GM12878 (cell line): ENCODE measurements around the gene CHD6. TPM values are rescaled to one million over a fixed set of nuclear protein-coding genes. Genes with fewer than 3 reads are reported as not detected.

ENCODE experiments used
- ATAC-seq: fragments of 200-7000 bp; cut with Tn5 transposase; 3 replicates; pipeline ENCODE4 v1.9.1; 2020; ENCODE audit warnings: mild to moderate bottlenecking, moderate library complexity
- BruUV-seq: library from RNA; stranded (reverse); fragments of 400-500 nt; replicated peaks from 2 replicates; lab custom pipeline; 2021; lab: Mats Ljungman, UMichigan
- CTCF ChIA-PET: fragments of 300-600 bp; sonication (Branson Sonifier 250); formaldehyde crosslinking; extraction: SDS; loops from one replicate; lab custom pipeline; 2021; ENCODE audit warnings: inconsistent platforms; lab: Yijun Ruan, JAX
- POLR2A ChIA-PET: fragments of 350-600 bp; formaldehyde crosslinking; extraction: SDS; loops from one replicate; lab custom pipeline; 2021; ENCODE audit warnings: inconsistent platforms; lab: Charles Lee
- RAD21 ChIA-PET: fragments of 300-600 bp; sonication (Branson Sonifier 250); formaldehyde crosslinking; loops from one replicate; lab custom pipeline; 2023; ENCODE audit warnings: antibody characterized with exemption; ENCODE audit not compliant: unreplicated experiment; lab: Charles Lee
- SMC1A ChIA-PET: fragments of 300-600 bp; sonication (Branson Sonifier 250); formaldehyde crosslinking; loops from one replicate; lab custom pipeline; 2023; ENCODE audit not compliant: unreplicated experiment, uncharacterized antibody; lab: Charles Lee
- DNase-seq: peaks from one replicate; pipeline ENCODE4 v3.0.0-alpha.2; 2011; ENCODE audit warnings: low read depth, low spot score
- FAIRE-seq: peaks from 3 replicates; lab custom pipeline; 2011; peaks lifted over from hg19 to GRCh38; lab: Jason Lieb, UNC
- H2AFZ ChIP-seq: 2 replicates; pipeline ENCODE4 v1.6.0; 2011; ENCODE audit warnings: low read depth, low read length, control low read depth; ENCODE audit not compliant: control insufficient read depth
- H3K27ac ChIP-seq: 2 replicates; pipeline ENCODE4 v1.5.1; 2011; ENCODE audit warnings: control low read depth; ENCODE audit not compliant: control insufficient read depth, insufficient read depth
- H3K27me3 ChIP-seq, 2 experiments: replicated peaks in 1 of 2; 2 replicates each; pipeline versions ENCODE4 v1.6.0 to v1.6.1; 2011; ENCODE audit warnings: low read length in 1 of 2; ENCODE audit not compliant: control insufficient read depth in 2 of 2, insufficient read depth in 2 of 2
- H3K36me3 ChIP-seq, 2 experiments: 2 replicates each; pipeline ENCODE4 v1.5.1; 2011; ENCODE audit warnings: low read length in 1 of 2; ENCODE audit not compliant: control insufficient read depth in 2 of 2, insufficient read depth in 2 of 2
- H3K4me1 ChIP-seq: 2 replicates; pipeline ENCODE4 v1.6.1; 2011; ENCODE audit warnings: mild to moderate bottlenecking, low read length, moderate library complexity, mixed read lengths; ENCODE audit not compliant: control insufficient read depth, insufficient read depth
- H3K4me2 ChIP-seq: 2 replicates; pipeline ENCODE4 v1.6.0; 2011; ENCODE audit warnings: control low read depth; ENCODE audit not compliant: control insufficient read depth, insufficient read depth
- H3K4me3 ChIP-seq: fragments of 200-600 bp; sonication (generic); 2 replicates; pipeline ENCODE4 v1.5.1; 2016
- H3K79me2 ChIP-seq: 2 replicates; pipeline ENCODE4 v1.6.0; 2011; ENCODE audit warnings: low read length; ENCODE audit not compliant: control insufficient read depth, insufficient read depth
- H3K9ac ChIP-seq: 2 replicates; pipeline ENCODE4 v1.8.0; 2011; ENCODE audit warnings: low read length, control low read depth, mixed read lengths; ENCODE audit not compliant: control insufficient read depth, insufficient read depth
- H3K9me3 ChIP-seq: replicated peaks from 3 replicates; pipeline ENCODE4 v1.5.1; 2011; ENCODE audit warnings: mild to moderate bottlenecking, low read length; ENCODE audit not compliant: control insufficient read depth, insufficient read depth
- H4K20me1 ChIP-seq: 2 replicates; pipeline ENCODE4 v1.6.0; 2011; ENCODE audit not compliant: control insufficient read depth, insufficient read depth
- ASH2L ChIP-seq: fragments of 300-600, 200-600 bp; sonication (generic); IDR thresholded peaks from 2 replicates; pipeline ENCODE4 v1.6.1; 2017; ENCODE audit warnings: low read depth, mild to moderate bottlenecking, borderline replicate concordance
- CREB1 ChIP-seq: IDR thresholded peaks from 2 replicates; pipeline ENCODE4 v1.6.1; 2012; ENCODE audit warnings: low read depth, mild to moderate bottlenecking, inconsistent platforms
- GABPA ChIP-seq: IDR thresholded peaks from 2 replicates; pipeline ENCODE4 v1.6.1; 2014; ENCODE audit warnings: antibody characterized with exemption, low read depth, mild to moderate bottlenecking, inconsistent platforms
- RBBP5 ChIP-seq: fragments of 200-600 bp; sonication (generic); conservative IDR thresholded peaks from 2 replicates; pipeline ENCODE4 v1.6.1; 2016
- TCF7 ChIP-seq: IDR thresholded peaks from 2 replicates; pipeline ENCODE4 v1.6.1; 2014; ENCODE audit warnings: antibody characterized with exemption, borderline replicate concordance
- ZZZ3 ChIP-seq: IDR thresholded peaks from 2 replicates; pipeline ENCODE4 v1.6.1; 2011; ENCODE audit warnings: low read depth; ENCODE audit not compliant: control insufficient read depth, insufficient read length
- WGBS: methylation state at CpG from one replicate; pipeline ENCODE4 v1.1.6; 2016; ENCODE audit warnings: low lambda C conversion rate; ENCODE audit not compliant: insufficient replicate concordance, insufficient coverage; ENCODE audit errors: missing lambda C conversion rate; 5-methylcytosine and 5-hydroxymethylcytosine counted together
- in situ Hi-C: fragments of 300-500 bp; cut with MboI; formaldehyde crosslinking; loops from 9 replicates; pipeline ENCODE4 v1.14.3; 2018; ENCODE audit warnings: mixed read lengths
- intact Hi-C: fragments of 100-400 bp; cut with micrococcal nuclease; formaldehyde crosslinking; loops from one replicate; pipeline ENCODE4 v1.14.2; 2022; ENCODE audit not compliant: unreplicated experiment
- polyA plus RNA-seq, 11 experiments: library from polyadenylated mRNA; depleted of rRNA in 4 of 11; unstranded in 6 of 11; stranded (reverse) in 5 of 11; fragments of >200 nt; fragmentation: Nextera tagmentation in 4 of 11; fragmentation: Illumina TruSeq in 1 of 11; extraction: Ambion mirVana in 4 of 11; extraction: Trizol in 1 of 11; gene quantifications; 1 replicate in 1 of 11; 2 replicates in 10 of 11; pipeline versions ENCODE4 v1.2.1 to v1.2.3, GENCODE V29; 2011 to 2016; ENCODE audit warnings: inconsistent platforms in 2 of 11, missing spikeins in 2 of 11, low read depth in 1 of 11
- total RNA-seq, 4 experiments: library from RNA; depleted of rRNA in 3 of 4; stranded (reverse); fragments of >200 nt in 3 of 4; fragmentation: Illumina TruSeq in 1 of 4; extraction: Trizol in 1 of 4; gene quantifications; 2 replicates each; pipeline versions ENCODE4 v1.2.1 to v1.2.3, GENCODE V29; 2013 to 2021

Gene CHD6
- total and polyA plus RNA-seq, 10 of the 15 experiments (the other 5 are each of a cell fraction or from before 2014, with no cell fraction given) = 4.3 to 25.5 (median 17.1) TPM

DNA sequence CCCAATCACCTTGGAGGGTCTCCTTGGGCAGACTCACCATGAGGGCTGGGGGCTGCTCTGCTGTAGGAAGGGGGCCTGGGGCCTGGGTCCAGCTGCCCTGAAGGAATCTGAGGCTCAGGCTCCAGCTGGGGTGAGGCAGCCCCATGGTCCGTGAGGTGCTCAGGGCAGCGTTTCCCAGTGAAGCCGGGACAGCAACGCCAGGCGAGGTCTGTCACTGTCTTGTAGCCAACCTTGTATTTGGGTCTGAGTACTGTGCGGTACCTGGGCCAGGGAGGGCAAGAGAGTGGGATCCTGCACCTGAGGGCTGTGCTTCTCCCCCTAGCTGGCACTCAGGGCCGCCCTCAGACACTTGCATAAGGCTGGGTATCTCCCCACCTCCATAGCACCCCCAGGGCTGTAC, 254.6 kb downstream of the CHD6 start:
- peaks cover 0 to 15% of the 10 kb centered on the region in 2 experiments for H3K27me3 ChIP-seq
- ChIA-PET SMC1A (no interaction called here), CTCF (no interaction called here), RAD21 (no interaction called here), POLR2A (interaction anchor here (0.7 kb wide), 1 partner anchor 96 kb away, joined by 4 read pairs; no protein-coding TSS in a partner anchor)
- no peak overlapping the region for H3K27ac ChIP-seq
- no TSS peak for BruUV-seq
- FAIRE-seq = no peak
- no peak overlapping the region for H2AFZ ChIP-seq
- H3K36me3 ChIP-seq = no peaks in the 10 kb centered on the region
- H4K20me1 ChIP-seq = no peaks in the 10 kb centered on the region
- no peaks in the 10 kb centered on the region for H3K9me3 ChIP-seq
- TF ChIP-seq TCF7 = no peak
- DNase-seq = no peak
- no peak overlapping the region for H3K4me3 ChIP-seq
- WGBS = 67% methylated on average over 7 of the region's 7 CpGs
- no peak for ATAC-seq
- H3K4me1 ChIP-seq = no peaks in the 10 kb centered on the region
- H3K79me2 ChIP-seq = no peaks in the 10 kb centered on the region
- in situ Hi-C loops (no loop called here), intact Hi-C loops (no loop called here)
- H3K9ac ChIP-seq = no peak overlapping the region
- no peak overlapping the region for H3K4me2 ChIP-seq

DNA sequence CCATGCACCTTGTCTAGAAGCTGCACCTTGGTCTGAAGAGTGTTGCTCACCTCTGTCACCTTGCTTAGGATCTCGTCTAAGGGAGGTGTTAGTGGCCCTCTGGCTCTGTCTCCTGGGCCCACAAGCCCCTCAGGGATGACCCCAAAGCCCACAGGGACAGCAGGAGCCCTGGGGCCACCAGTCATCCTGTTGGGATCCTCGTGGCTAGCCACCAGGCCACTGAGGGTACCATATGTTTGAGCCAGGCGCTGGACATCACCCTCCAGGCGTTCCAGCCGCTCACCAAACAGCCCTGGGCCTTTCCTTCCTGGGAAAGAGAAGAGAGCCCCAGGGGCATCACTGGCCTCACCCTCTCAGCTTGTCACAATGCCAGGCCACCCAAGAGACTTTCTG, 255.4 kb downstream of the CHD6 start:
- DNase-seq = no peak
- ChIA-PET SMC1A (no interaction called here), POLR2A (interaction anchor here (0.7 kb wide), 1 partner anchor 95 kb away, joined by 4 read pairs; no protein-coding TSS in a partner anchor), CTCF (no interaction called here), RAD21 (no interaction called here)
- H4K20me1 ChIP-seq = no peaks in the 10 kb centered on the region
- no peaks in the 10 kb centered on the region for H3K36me3 ChIP-seq
- no peak overlapping the region for H3K4me2 ChIP-seq
- TF ChIP-seq CREB1 (no peak), ZZZ3 (no peak), GABPA (no peak), RBBP5 (no peak), ASH2L (no peak)
- FAIRE-seq = no peak
- no peak overlapping the region for H3K4me3 ChIP-seq
- intact Hi-C loops (no loop called here), in situ Hi-C loops (no loop called here)
- H3K27ac ChIP-seq = no peak overlapping the region
- no TSS peak for BruUV-seq
- no peak overlapping the region for H2AFZ ChIP-seq
- no peak overlapping the region for H3K9ac ChIP-seq
- 45% methylated on average over 5 of the region's 5 CpGs for WGBS
- no peak for ATAC-seq
- H3K27me3 ChIP-seq = peaks cover 0 to 13% of the 10 kb centered on the region in 2 experiments
- no peaks in the 10 kb centered on the region for H3K79me2 ChIP-seq
- no peaks in the 10 kb centered on the region for H3K4me1 ChIP-seq
- H3K9me3 ChIP-seq = no peaks in the 10 kb centered on the region
